Measurements from ENCODE around the gene SETD7. TPM values are rescaled to one million over a fixed set of nuclear protein-coding genes. Genes with fewer than 3 reads are reported as not detected.

SETD7 gene
- total and polyA plus RNA-seq, 2 donors (not counting 3 experiments of a cell fraction or from before 2014, with no cell fraction given): 18.8 to 39.9 TPM

GRCh38 chr4:139552517-139553307 is 3.3 kb downstream of the SETD7 start:
- DNase-seq (ENCODE audit: low read depth, low spot score) (no peak), FAIRE-seq (no peak)
- no TSS peak for BruUV-seq (replicated peaks)
- peaks cover 20% of the 10 kb centered on the region for H3K4me1 ChIP-seq (ENCODE audit: control insufficient read depth, extremely low read depth, insufficient read depth, low read length)
- H4K20me1 ChIP-seq (replicated peaks; ENCODE audit: control insufficient read depth, extremely low read depth, insufficient read depth, low read length): peaks cover 2% of the 10 kb centered on the region
- no peaks in the 10 kb centered on the region for H3K9me1 ChIP-seq (replicated peaks; ENCODE audit: control insufficient read depth, extremely low read depth, insufficient read depth, low read length)
- no peak overlapping the region for H3K4me3 ChIP-seq (replicated peaks in 1 of 3; ENCODE audit: insufficient read depth in 1 of 3, low read depth in 1 of 3, low read length in 3 of 3)
- no peaks in the 10 kb centered on the region for H3K9me3 ChIP-seq (replicated peaks; ENCODE audit: control insufficient read depth, insufficient read depth, low read length)
- peaks cover 6 to 7% of the 10 kb centered on the region in 2 experiments for H3K27me3 ChIP-seq (ENCODE audit: control insufficient read depth in 2 of 2, insufficient read depth in 2 of 2, low read length in 2 of 2)
- no peak overlapping the region for H3K9ac ChIP-seq (replicated peaks; ENCODE audit: extremely low read depth, insufficient read depth, low read length)
- CTCF ChIA-PET: interaction anchor here (2.0 to 2.2 kb wide), 3 partner anchors 8 to 522 kb away, joined by 4 to 7 read pairs (median 5); no protein-coding TSS in a partner anchor
- H3K79me2 ChIP-seq (ENCODE audit: control insufficient read depth, insufficient read depth, low read length): peaks cover 65% of the 10 kb centered on the region
- POLR2A ChIA-PET: interaction anchor here (1.1 kb wide), 1 partner anchor 8 kb away, joined by 3 read pairs; no protein-coding TSS in a partner anchor
- no peak overlapping the region for H2AFZ ChIP-seq (ENCODE audit: low read depth, low read length)
- H3K27ac ChIP-seq (ENCODE audit: insufficient read depth, low read depth, low read length): no peak overlapping the region
- no peak overlapping the region for H3K4me2 ChIP-seq (ENCODE audit: insufficient read depth, low read length)
- TF ChIP-seq EZH2 (IDR thresholded peaks at IDR 0.05; ENCODE audit: borderline replicate concordance, low read depth, low read length, severe bottlenecking): no peak
- TF ChIP-seq POLR2AphosphoS5 (IDR thresholded peaks at IDR 0.05; ENCODE audit: insufficient read depth, low read depth, low read length): no peak
- TF ChIP-seq FOS (IDR thresholded peaks at IDR 0.05; ENCODE audit: borderline replicate concordance, insufficient read depth, low read length): no peak
- no peak for TF ChIP-seq CTCF (IDR thresholded peaks at IDR 0.05; ENCODE audit: extremely low read depth in 1 of 2, insufficient read depth in 1 of 2, low read depth in 1 of 2, low read length in 2 of 2)
- no peak for TF ChIP-seq MAX (IDR thresholded peaks at IDR 0.05; ENCODE audit: insufficient read depth, insufficient read length)
- TF ChIP-seq MYC (IDR thresholded peaks at IDR 0.05; ENCODE audit: low read depth, low read length): no peak
- TF ChIP-seq GATA2 (IDR thresholded peaks at IDR 0.05; ENCODE audit: insufficient read depth, insufficient read length, low read depth, low read length): no peak
- no peak for TF ChIP-seq JUN (IDR thresholded peaks at IDR 0.05; ENCODE audit: borderline replicate concordance, insufficient read depth, insufficient read length, low read depth)
- TF ChIP-seq POLR2A (IDR thresholded peaks at IDR 0.05; ENCODE audit: low read depth, low read length): no peak
- H3K36me3 ChIP-seq (ENCODE audit: control insufficient read depth in 2 of 2, extremely low read depth in 1 of 2, insufficient read depth in 2 of 2, low read length in 2 of 2): no peaks in the 10 kb centered on the region
- dilution Hi-C loops (cut with MboI; ENCODE audit: extremely low pct_ligation_motif_present, low sequenced_read_pairs) (no loop called here), intact Hi-C loops (cut with micrococcal nuclease) (no loop called here)

Data from endothelial cell of umbilical vein (primary cell).